Measurements from ENCODE around the gene TAF6. TPM values are rescaled to one million over a fixed set of nuclear protein-coding genes. Genes with fewer than 3 reads are reported as not detected.

Gene TAF6
- polyA plus RNA-seq, 3 donors = 65.4 to 69.4 (median 69.1) TPM

DNA sequence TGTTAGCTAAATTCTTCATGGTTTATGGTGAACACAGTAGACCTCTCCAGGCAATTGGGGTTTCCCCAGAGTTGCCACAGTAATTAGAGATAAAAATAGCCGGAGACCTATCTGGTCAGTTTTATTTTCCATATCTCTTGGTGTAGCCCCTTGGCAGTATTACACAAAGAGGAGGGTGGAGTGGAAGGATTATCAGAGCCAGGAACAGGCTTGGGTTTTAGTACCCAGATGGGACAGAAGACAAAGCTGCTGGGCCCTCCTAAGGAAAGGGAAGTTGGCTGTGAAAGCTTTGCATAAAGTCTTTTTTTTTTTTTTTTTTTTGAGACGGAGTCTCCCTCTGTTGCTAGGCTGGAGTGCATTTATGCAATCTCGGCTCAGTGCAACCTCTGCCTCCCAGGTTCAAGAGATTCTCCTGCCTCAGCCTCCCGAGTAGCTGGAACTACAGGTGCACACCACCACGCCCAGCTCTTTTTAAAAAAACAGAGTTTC is 59.9 kb downstream of the TAF6 start:
- no peak for DNase-seq (ENCODE audit: extremely low read depth in 1 of 11, low read depth in 9 of 11, low spot score in 4 of 11)

Other genes starting within 250 kb of the TAF6 start
- gene OR2AE1, start 242.3 kb downstream of the TAF6 start, polyA plus RNA-seq (ENCODE audit: insufficient read length in 3 of 3) = under 1 TPM in 1 of 3 donors, not detected in 2; 0.14 TPM
- gene TRIM4, start 199.8 kb downstream of the TAF6 start, polyA plus RNA-seq (ENCODE audit: insufficient read length in 3 of 3) = 10 to 100 TPM; 32.4 to 37.9 (median 33.2) TPM
- 1 to 10 TPM in 1 of 3 donors, under 1 TPM in 2; 0.66 to 1.6 (median 0.97) TPM for gene GJC3, start 189.7 kb downstream of the TAF6 start, polyA plus RNA-seq (ENCODE audit: insufficient read length in 3 of 3)
- 10 to 100 TPM; 56.0 to 67.1 (median 61.6) TPM for gene AZGP1, start 143.3 kb downstream of the TAF6 start, polyA plus RNA-seq (ENCODE audit: insufficient read length in 3 of 3)
- 10 to 100 TPM; 56.7 to 64.3 (median 62.7) TPM for gene ZKSCAN1, start 103.8 kb downstream of the TAF6 start, polyA plus RNA-seq (ENCODE audit: insufficient read length in 3 of 3)
- gene ZSCAN21, start 69.6 kb downstream of the TAF6 start, polyA plus RNA-seq (ENCODE audit: insufficient read length in 3 of 3) = 10 to 100 TPM; 21.8 to 24.7 (median 23.3) TPM
- 10 to 100 TPM; 49.6 to 56.1 (median 50.0) TPM for gene ZNF3, start 37.6 kb downstream of the TAF6 start, polyA plus RNA-seq (ENCODE audit: insufficient read length in 3 of 3)
- gene COPS6, start 30.4 kb downstream of the TAF6 start, polyA plus RNA-seq (ENCODE audit: insufficient read length in 3 of 3) = 100 to 1,000 TPM; 122 to 135 (median 135) TPM
- gene MCM7, start 18.0 kb downstream of the TAF6 start, polyA plus RNA-seq (ENCODE audit: insufficient read length in 3 of 3) = 100 to 1,000 TPM; 141 to 173 (median 162) TPM
- gene AP4M1, start 17.7 kb downstream of the TAF6 start, polyA plus RNA-seq (ENCODE audit: insufficient read length in 3 of 3) = 10 to 100 TPM; 32.4 to 36.9 (median 36.5) TPM
- 10 to 100 TPM; 40.1 to 47.0 (median 41.5) TPM for gene CNPY4, start 276 bp upstream of the TAF6 start, polyA plus RNA-seq (ENCODE audit: insufficient read length in 3 of 3)
- 1 to 10 TPM in 2 of 3 donors, under 1 TPM in 1; 0.79 to 1.9 (median 1.8) TPM for gene MBLAC1, start 7.6 kb upstream of the TAF6 start, polyA plus RNA-seq (ENCODE audit: insufficient read length in 3 of 3)
- 100 to 1,000 TPM in 2 of 3 donors, 10 to 100 TPM in 1; 95.3 to 118 (median 116) TPM for gene LAMTOR4, start 29.6 kb upstream of the TAF6 start, polyA plus RNA-seq (ENCODE audit: insufficient read length in 3 of 3)
- 10 to 100 TPM; 16.9 to 26.3 (median 21.5) TPM for gene TRAPPC14, start 39.4 kb upstream of the TAF6 start, polyA plus RNA-seq (ENCODE audit: insufficient read length in 3 of 3)
- gene GAL3ST4, start 49.3 kb upstream of the TAF6 start, polyA plus RNA-seq (ENCODE audit: insufficient read length in 3 of 3) = 1 to 10 TPM; 4.6 to 6.8 (median 6.2) TPM
- 10 to 100 TPM in 2 of 3 donors, 1 to 10 TPM in 1; 9.4 to 14.5 (median 14.0) TPM for gene GPC2, start 58.0 kb upstream of the TAF6 start, polyA plus RNA-seq (ENCODE audit: insufficient read length in 3 of 3)
- 10 to 100 TPM; 13.2 to 33.8 (median 15.3) TPM for gene STAG3, start 58.6 kb upstream of the TAF6 start, polyA plus RNA-seq (ENCODE audit: insufficient read length in 3 of 3)
- 1 to 10 TPM; 2.2 to 6.6 (median 5.2) TPM for gene PVRIG, start 100.6 kb upstream of the TAF6 start, polyA plus RNA-seq (ENCODE audit: insufficient read length in 3 of 3)
- 1 to 10 TPM; 6.8 to 9.0 (median 8.0) TPM for gene SPDYE3, start 188.3 kb upstream of the TAF6 start, polyA plus RNA-seq (ENCODE audit: insufficient read length in 3 of 3)
- 10 to 100 TPM; 36.0 to 58.2 (median 37.6) TPM for gene PILRB, start 238.8 kb upstream of the TAF6 start, polyA plus RNA-seq (ENCODE audit: insufficient read length in 3 of 3)

Measured in renal cortex interstitium (tissue), 11 donors.